Neural cell (in vitro differentiated cells): Measurements from ENCODE around the gene PCAT6.

Source experiments
- CTCF ChIP-seq: fragments of 450-650 bp; IDR thresholded peaks from 2 replicates; pipeline ENCODE4 v1.5.1; 2014; ENCODE audit warnings: antibody characterized with exemption, mild to moderate bottlenecking, moderate library complexity; ENCODE audit not compliant: poor library complexity, severe bottlenecking
- EZH2 ChIP-seq: fragments of 200-600, 300-800 bp; shearing (Covaris generic), sonication (generic); IDR thresholded peaks from 2 replicates; pipeline ENCODE4 v1.6.1; 2014; ENCODE audit warnings: antibody characterized with exemption, low read length, borderline replicate concordance, mild to moderate bottlenecking; ENCODE audit not compliant: insufficient read depth, poor library complexity, severe bottlenecking
- MXI1 ChIP-seq: fragments of 450-650 bp; conservative IDR thresholded peaks from 2 replicates; pipeline ENCODE4 v1.6.1; 2014; ENCODE audit warnings: antibody characterized with exemption, mild to moderate bottlenecking; ENCODE audit not compliant: poor library complexity, severe bottlenecking
- REST ChIP-seq: IDR thresholded peaks from 2 replicates; pipeline ENCODE4 v1.6.1; 2012; ENCODE audit warnings: borderline replicate concordance
- SMC3 ChIP-seq: fragments of 450-650 bp; conservative IDR thresholded peaks from 2 replicates; pipeline ENCODE4 v1.6.1; 2014; ENCODE audit warnings: antibody characterized with exemption, mild to moderate bottlenecking, moderate library complexity; ENCODE audit not compliant: poor library complexity
- TAF1 ChIP-seq: IDR thresholded peaks from 2 replicates; pipeline ENCODE4 v1.6.1; 2012; ENCODE audit warnings: low read depth

GRCh38 chr1:202852163-202852904, 41.6 kb downstream of the PCAT6 start:
- TF ChIP-seq TAF1 (no peak), REST (no peak), MXI1 (no peak), SMC3 (no peak), CTCF (no peak), EZH2 (no peak)
